ENCODE results near the gene PRSS16. TPM values are rescaled to one million over a fixed set of nuclear protein-coding genes. Genes with fewer than 3 reads are reported as not detected.

The PRSS16 gene
- total and polyA plus RNA-seq, 9 of the 15 experiments (the other 6 are each of a cell fraction or from before 2014, with no cell fraction given): 4.5 to 21.3 (median 12.1) TPM

DNA sequence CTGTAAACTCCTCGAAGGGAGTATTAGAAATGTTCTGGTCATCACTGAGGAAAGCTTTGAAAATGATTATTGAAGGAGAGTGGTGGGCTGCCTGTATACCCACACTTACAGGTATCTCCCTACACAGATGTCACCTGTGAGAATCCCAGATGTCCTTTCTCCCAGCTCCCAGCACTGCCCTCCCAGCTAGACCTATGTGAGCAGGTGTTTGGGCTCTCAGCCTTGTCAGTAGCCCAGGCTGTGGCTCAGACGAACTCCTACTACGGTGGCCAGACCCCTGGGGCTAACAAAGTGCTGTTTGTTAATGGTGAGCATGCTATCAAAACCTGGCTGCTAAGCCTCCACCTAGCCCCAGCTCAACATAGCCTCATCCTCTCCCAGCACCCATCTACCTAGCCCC, 7.1 kb downstream of the PRSS16 start (continued):
- TF ChIP-seq HLTF (IDR thresholded peaks at IDR 0.05): no peak
- TF ChIP-seq E2F6 (IDR thresholded peaks at IDR 0.05; ENCODE audit: borderline replicate concordance in 1 of 2, extremely low read depth in 1 of 2, insufficient read depth in 1 of 2, insufficient read length in 1 of 2, low read depth in 1 of 2, low read length in 1 of 2, poor library complexity in 1 of 2, severe bottlenecking in 1 of 2): no peak
- TF ChIP-seq, protein P1, sequence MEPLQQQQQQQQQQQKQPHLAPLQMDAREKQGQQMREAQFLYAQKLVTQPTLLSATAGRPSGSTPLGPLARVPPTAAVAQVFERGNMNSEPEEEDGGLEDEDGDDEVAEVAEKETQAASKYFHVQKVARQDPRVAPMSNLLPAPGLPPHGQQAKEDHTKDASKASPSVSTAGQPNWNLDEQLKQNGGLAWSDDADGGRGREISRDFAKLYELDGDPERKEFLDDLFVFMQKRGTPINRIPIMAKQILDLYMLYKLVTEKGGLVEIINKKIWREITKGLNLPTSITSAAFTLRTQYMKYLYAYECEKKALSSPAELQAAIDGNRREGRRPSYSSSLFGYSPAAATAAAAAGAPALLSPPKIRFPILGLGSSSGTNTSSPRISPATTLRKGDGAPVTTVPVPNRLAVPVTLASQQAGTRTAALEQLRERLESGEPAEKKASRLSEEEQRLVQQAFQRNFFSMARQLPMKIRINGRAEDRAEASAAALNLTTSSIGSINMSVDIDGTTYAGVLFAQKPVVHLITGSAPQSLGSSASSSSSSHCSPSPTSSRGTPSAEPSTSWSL (CRISPR knock-in tag; IDR thresholded peaks at IDR 0.05; ENCODE audit: borderline replicate concordance): no peak
- TF ChIP-seq ZNF133 (CRISPR knock-in tag; IDR thresholded peaks at IDR 0.05): no peak
- TF ChIP-seq JUND (IDR thresholded peaks at IDR 0.05; ENCODE audit: borderline replicate concordance, low read depth, low read length): no peak
- no peak for TF ChIP-seq JUND (tag; IDR thresholded peaks at IDR 0.05; ENCODE audit: borderline replicate concordance, low read depth, low read length)

DNA sequence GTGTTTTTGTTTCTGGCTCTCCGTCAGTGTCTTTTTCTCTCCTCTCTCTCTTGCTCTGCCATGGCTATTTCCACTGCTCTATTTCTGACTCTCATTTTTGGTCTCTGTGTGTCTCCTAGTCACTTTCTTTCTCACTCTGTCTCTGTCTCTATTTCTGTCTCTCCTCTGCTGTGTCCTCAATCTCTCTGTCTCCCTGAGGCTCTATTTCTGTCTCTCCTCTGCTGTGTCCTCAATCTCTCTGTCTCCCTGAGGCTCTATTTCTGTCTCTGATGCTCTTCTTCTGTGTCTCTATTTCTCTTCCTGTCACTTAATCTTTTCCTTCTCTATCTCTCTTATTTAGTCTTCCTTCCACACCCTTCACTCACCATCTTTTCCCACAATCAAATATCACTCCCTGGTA, 8.4 kb downstream of the PRSS16 start:
- H3K4me1 ChIP-seq (replicated peaks in 1 of 2; ENCODE audit: control insufficient read depth in 2 of 2, insufficient read depth in 2 of 2, low read length in 2 of 2): peaks cover 6 to 16% of the 10 kb centered on the region in 2 experiments; a peak in 4 of 5 replicates
- no peak overlapping the region for H3K4me2 ChIP-seq (ENCODE audit: insufficient read depth, low read length)
- WGBS (ENCODE audit: insufficient coverage, low coverage, missing lambda C conversion rate): 60% methylated on average over 1 of the region's 1 CpG
- no peaks in the 10 kb centered on the region; the same call in 2 of the 3 replicates for H3K36me3 ChIP-seq (ENCODE audit: control insufficient read depth, insufficient read depth, low read length)
- no peaks in the 10 kb centered on the region for H4K20me1 ChIP-seq (replicated peaks; ENCODE audit: control insufficient read depth, insufficient read depth, low read length)
- no TSS peak for BruUV-seq (replicated peaks)
- H3K4me3 ChIP-seq: no peak overlapping the region
- H3K27me3 ChIP-seq (ENCODE audit: control insufficient read depth in 2 of 2, insufficient read depth in 2 of 2, low read length in 2 of 2): no peaks in the 10 kb centered on the region
- ChIA-PET CTCF (ENCODE audit: low intra/inter-chr PET ratio) (no interaction called here), POLR2A (no interaction called here)
- TF ChIP-seq NBN (IDR thresholded peaks at IDR 0.05; ENCODE audit: low read depth) (no peak), TCFL5 (CRISPR knock-in tag; conservative IDR thresholded peaks at IDR 0.05) (no peak), OTX1 (CRISPR knock-in tag; IDR thresholded peaks at IDR 0.05) (0 out of 2 replicates have a peak, but pooled peaks have one; percentile 64), THRB (CRISPR knock-in tag; conservative IDR thresholded peaks at IDR 0.05) (0 out of 2 replicates have a peak, but pooled peaks have one; percentile 56), ARHGAP35 (IDR thresholded peaks at IDR 0.05; ENCODE audit: partially characterized antibody) (no peak)
- TF ChIP-seq, protein P2, sequence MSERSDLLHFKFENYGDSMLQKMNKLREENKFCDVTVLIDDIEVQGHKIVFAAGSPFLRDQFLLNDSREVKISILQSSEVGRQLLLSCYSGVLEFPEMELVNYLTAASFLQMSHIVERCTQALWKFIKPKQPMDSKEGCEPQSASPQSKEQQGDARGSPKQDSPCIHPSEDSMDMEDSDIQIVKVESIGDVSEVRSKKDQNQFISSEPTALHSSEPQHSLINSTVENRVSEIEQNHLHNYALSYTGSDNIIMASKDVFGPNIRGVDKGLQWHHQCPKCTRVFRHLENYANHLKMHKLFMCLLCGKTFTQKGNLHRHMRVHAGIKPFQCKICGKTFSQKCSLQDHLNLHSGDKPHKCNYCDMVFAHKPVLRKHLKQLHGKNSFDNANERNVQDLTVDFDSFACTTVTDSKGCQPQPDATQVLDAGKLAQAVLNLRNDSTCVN (CRISPR knock-in tag; IDR thresholded peaks at IDR 0.05): 0 out of 2 replicates have a peak, but pooled peaks have one; percentile 49
- TF ChIP-seq, protein P3, sequence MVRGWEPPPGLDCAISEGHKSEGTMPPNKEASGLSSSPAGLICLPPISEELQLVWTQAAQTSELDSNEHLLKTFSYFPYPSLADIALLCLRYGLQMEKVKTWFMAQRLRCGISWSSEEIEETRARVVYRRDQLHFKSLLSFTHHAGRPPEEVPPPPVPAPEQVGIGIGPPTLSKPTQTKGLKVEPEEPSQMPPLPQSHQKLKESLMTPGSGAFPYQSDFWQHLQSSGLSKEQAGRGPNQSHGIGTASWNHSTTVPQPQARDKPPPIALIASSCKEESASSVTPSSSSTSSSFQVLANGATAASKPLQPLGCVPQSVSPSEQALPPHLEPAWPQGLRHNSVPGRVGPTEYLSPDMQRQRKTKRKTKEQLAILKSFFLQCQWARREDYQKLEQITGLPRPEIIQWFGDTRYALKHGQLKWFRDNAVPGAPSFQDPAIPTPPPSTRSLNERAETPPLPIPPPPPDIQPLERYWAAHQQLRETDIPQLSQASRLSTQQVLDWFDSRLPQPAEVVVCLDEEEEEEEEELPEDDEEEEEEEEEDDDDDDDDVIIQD (CRISPR knock-in tag; IDR thresholded peaks at IDR 0.05): no peak
- FAIRE-seq (no peak), ATAC-seq (no peak), DNase-seq (ENCODE audit: extremely low read depth in 1 of 4, low spot score in 3 of 4) (no peak)
- H3K9me1 ChIP-seq (ENCODE audit: control insufficient read depth, insufficient read depth, low read length): no peaks in the 10 kb centered on the region
- H3K79me2 ChIP-seq (ENCODE audit: control insufficient read depth, insufficient read depth, low read length): no peaks in the 10 kb centered on the region
- H3K9me3 ChIP-seq (replicated peaks; ENCODE audit: control insufficient read depth, insufficient read depth, low read depth, low read length): 0 out of 2 replicates have a peak, but pooled peaks cover 2% of the 10 kb centered on the region
- in situ Hi-C loops (cut with MboI): no loop called here
- no peak overlapping the region for H3K9ac ChIP-seq (ENCODE audit: insufficient read depth in 1 of 2, low read depth in 2 of 2, low read length in 2 of 2)
- H3K27ac ChIP-seq (ENCODE audit: extremely low read depth, low read depth, low read length): no peak overlapping the region
- H2AFZ ChIP-seq (ENCODE audit: low read depth, low read length): no peak overlapping the region
- intact Hi-C loops (cut with micrococcal nuclease): no loop called here

Measured in K562 (cell line).